WTC11 (cell line): ENCODE measurements around the gene GGACT. TPM values are rescaled to one million over a fixed set of nuclear protein-coding genes. Genes with fewer than 3 reads are reported as not detected.
A peak's percentile ranks its signal among the peaks of the same experiment; 100 is the strongest.

Source experiments
- ATAC-seq: fragments of 200-7000 bp; cut with Tn5 transposase; 2 replicates; pipeline ENCODE4 v1.10.0; 2021; ENCODE audit warnings: mild to moderate bottlenecking, moderate library complexity
- CTCF ChIA-PET: fragments of 300-600 bp; sonication (Branson Sonifier 250); formaldehyde crosslinking; loops from one replicate; lab custom pipeline; 2021; ENCODE audit warnings: antibody characterized with exemption; lab: Charles Lee
- POLR2A ChIA-PET: fragments of 350-600 bp; sonication (Branson Sonifier 250); formaldehyde crosslinking; loops from one replicate; lab custom pipeline; 2021; ENCODE audit warnings: antibody characterized with exemption; lab: Charles Lee
- DNase-seq: peaks from one replicate; pipeline ENCODE4 v3.0.0; 2021; ENCODE audit warnings: low spot score
- H3K27ac Mint-ChIP-seq: 2 replicates; pipeline ENCODE4 v1.8.0; 2021; ENCODE audit warnings: mixed read lengths
- H3K27me3 Mint-ChIP-seq: 2 replicates; pipeline ENCODE4 v1.8.0; 2021; ENCODE audit warnings: low read depth, mild to moderate bottlenecking, moderate library complexity, mixed read lengths
- H3K36me3 Mint-ChIP-seq: 2 replicates; pipeline ENCODE4 v1.8.0; 2021; ENCODE audit warnings: mixed read lengths
- H3K4me1 Mint-ChIP-seq: 2 replicates; pipeline ENCODE4 v1.8.0; 2022; ENCODE audit warnings: mixed read lengths
- H3K4me3 Mint-ChIP-seq: 2 replicates; pipeline ENCODE4 v1.8.0; 2021; ENCODE audit warnings: mild to moderate bottlenecking, moderate library complexity, mixed read lengths
- H3K9me3 Mint-ChIP-seq: 2 replicates; pipeline ENCODE4 v1.8.0; 2021; ENCODE audit warnings: mixed read lengths
- CBFB ChIP-seq: sonication (generic); formaldehyde crosslinking; IDR thresholded peaks from 2 replicates; pipeline ENCODE4 v1.8.1; 2022; ENCODE audit warnings: mild to moderate bottlenecking, low read depth, missing genetic modification reagents
- CREB1 ChIP-seq: sonication (generic); formaldehyde crosslinking; IDR thresholded peaks from 2 replicates; pipeline ENCODE4 v1.8.0; 2023; ENCODE audit warnings: mild to moderate bottlenecking, missing genetic modification reagents
- CTCF ChIP-seq: fragments of 200-600 bp; IDR thresholded peaks from 2 replicates; pipeline ENCODE4 v1.8.0; 2022; ENCODE audit warnings: antibody characterized with exemption
- ELF4 ChIP-seq: sonication (generic); formaldehyde crosslinking; IDR thresholded peaks from 2 replicates; pipeline ENCODE4 v1.8.1; 2022; ENCODE audit warnings: low read depth, mild to moderate bottlenecking, moderate library complexity, missing genetic modification reagents
- GABPB1 ChIP-seq: sonication (generic); formaldehyde crosslinking; IDR thresholded peaks from 2 replicates; pipeline ENCODE4 v1.8.1; 2023; ENCODE audit warnings: mild to moderate bottlenecking, missing genetic modification reagents
- GRHL2 ChIP-seq: fragments of 250-450 bp; sonication (Bioruptor Pico); IDR thresholded peaks from 2 replicates; pipeline ENCODE4 v1.8.0; 2022; ENCODE audit warnings: mild to moderate bottlenecking, moderate library complexity; ENCODE audit not compliant: insufficient replicate concordance, severe bottlenecking
- MXD4 ChIP-seq: fragments of 250-450 bp; sonication (Bioruptor Pico); IDR thresholded peaks from 2 replicates; pipeline ENCODE4 v1.8.0; 2021; ENCODE audit warnings: mild to moderate bottlenecking, moderate library complexity, borderline replicate concordance
- NFE2L1 ChIP-seq: sonication (generic); formaldehyde crosslinking; IDR thresholded peaks from 2 replicates; pipeline ENCODE4 v1.8.1; 2023; ENCODE audit warnings: missing genetic modification reagents
- NFYB ChIP-seq: sonication (generic); formaldehyde crosslinking; conservative IDR thresholded peaks from 2 replicates; pipeline ENCODE4 v1.8.0; 2022; ENCODE audit warnings: low read depth, missing genetic modification reagents
- NR3C1 ChIP-seq: sonication (generic); formaldehyde crosslinking; conservative IDR thresholded peaks from 2 replicates; pipeline ENCODE4 v1.8.1; 2023; ENCODE audit warnings: low read depth, mild to moderate bottlenecking, missing genetic modification reagents
- PREB ChIP-seq: sonication (generic); formaldehyde crosslinking; IDR thresholded peaks from 2 replicates; pipeline ENCODE4 v1.8.1; 2022; ENCODE audit warnings: mild to moderate bottlenecking, missing genetic modification reagents, moderate library complexity, borderline replicate concordance
- PRRX2 ChIP-seq: fragments of 250-450 bp; sonication (Bioruptor Pico); IDR thresholded peaks from 2 replicates; pipeline ENCODE4 v1.8.0; 2021; ENCODE audit warnings: mild to moderate bottlenecking
- SP1 ChIP-seq: sonication (generic); formaldehyde crosslinking; conservative IDR thresholded peaks from 2 replicates; pipeline ENCODE4 v1.8.1; 2022; ENCODE audit warnings: missing genetic modification reagents
- TCF7 ChIP-seq: sonication (generic); formaldehyde crosslinking; IDR thresholded peaks from 2 replicates; pipeline ENCODE4 v1.8.0; 2022; ENCODE audit warnings: mild to moderate bottlenecking, low read depth, missing genetic modification reagents, moderate library complexity
- TEAD1 ChIP-seq: sonication (generic); formaldehyde crosslinking; IDR thresholded peaks from 2 replicates; pipeline ENCODE4 v1.8.0; 2022; ENCODE audit warnings: mild to moderate bottlenecking, missing genetic modification reagents
- TEAD4 ChIP-seq: sonication (generic); formaldehyde crosslinking; IDR thresholded peaks from 2 replicates; pipeline ENCODE4 v1.8.0; 2022; ENCODE audit warnings: mild to moderate bottlenecking, missing genetic modification reagents
- USF1 ChIP-seq: sonication (generic); formaldehyde crosslinking; IDR thresholded peaks from 2 replicates; pipeline ENCODE4 v1.8.0; 2022; ENCODE audit warnings: mild to moderate bottlenecking, missing genetic modification reagents
- ZNF232 ChIP-seq: sonication (generic); formaldehyde crosslinking; IDR thresholded peaks from 2 replicates; pipeline ENCODE4 v1.8.0; 2022; ENCODE audit warnings: mild to moderate bottlenecking, missing genetic modification reagents
- ZNF416 ChIP-seq: fragments of 250-450 bp; sonication (Bioruptor Pico); IDR thresholded peaks from 2 replicates; pipeline ENCODE4 v1.9.0; 2021; ENCODE audit warnings: mild to moderate bottlenecking, inconsistent platforms
- ZNF423 ChIP-seq: fragments of 250-450 bp; sonication (Bioruptor Pico); IDR thresholded peaks from 2 replicates; pipeline ENCODE4 v2.1.2; 2022; ENCODE audit warnings: mild to moderate bottlenecking, moderate library complexity
- ZSCAN18 ChIP-seq: fragments of 250-450 bp; sonication (Bioruptor Pico); IDR thresholded peaks from 2 replicates; pipeline ENCODE4 v2.1.2; 2022; ENCODE audit warnings: mild to moderate bottlenecking, moderate library complexity
- total RNA-seq: library from RNA; stranded (reverse); gene quantifications from 3 replicates; pipeline ENCODE4 v1.2.3, GENCODE V29; 2021
- TF ChIP-seq, protein P1 (sequence below): fragments of 250-450 bp; sonication (Bioruptor Pico); IDR thresholded peaks from 2 replicates; pipeline ENCODE4 v1.9.0; 2021; ENCODE audit warnings: moderate library complexity, mild to moderate bottlenecking, inconsistent platforms, borderline replicate concordance
- TF ChIP-seq, protein P2 (sequence below): fragments of 250-450 bp; sonication (Bioruptor Pico); IDR thresholded peaks from 2 replicates; pipeline ENCODE4 v1.9.0; 2021; ENCODE audit warnings: mild to moderate bottlenecking
- TF ChIP-seq, protein P3 (sequence below): sonication (generic); formaldehyde crosslinking; IDR thresholded peaks from 2 replicates; pipeline ENCODE4 v1.8.1; 2022; ENCODE audit warnings: missing genetic modification reagents, borderline replicate concordance
- TF ChIP-seq, protein P4 (sequence below): sonication (generic); formaldehyde crosslinking; IDR thresholded peaks from 2 replicates; pipeline ENCODE4 v1.8.0; 2022; ENCODE audit warnings: missing genetic modification reagents

Gene GGACT
- total RNA-seq, 1 experiment from 2014 or later: 2.4 TPM

DNA sequence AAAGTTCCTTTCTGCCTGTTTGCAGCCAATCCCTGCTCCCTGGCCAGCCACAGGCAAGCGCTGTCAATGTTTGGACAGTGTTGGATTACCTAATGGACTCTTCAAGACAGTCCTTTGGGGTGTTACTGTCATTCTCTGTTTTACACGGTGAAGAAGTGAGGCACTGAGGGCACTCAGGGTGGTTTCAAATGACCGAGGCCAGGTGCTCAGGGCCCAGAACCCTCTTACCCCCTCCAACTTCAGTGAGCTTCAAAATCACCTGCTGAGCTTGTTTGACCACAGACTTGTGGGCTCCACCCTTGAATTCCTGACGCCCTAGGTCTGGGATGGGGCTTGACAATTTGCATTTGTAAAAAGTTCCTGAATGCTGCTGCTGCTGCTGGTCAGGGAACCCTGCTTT lies 97.9 kb downstream of the GGACT start:
- Mint-ChIP-seq H3K27ac (peak overlapping the region; percentile 99), H3K27me3 (no peaks in the 10 kb centered on the region), H3K4me1 (peaks cover 46% of the 10 kb centered on the region), H3K4me3 (peak overlapping the region; percentile 42), H3K9me3 (0 out of 2 replicates have a peak, but pooled peaks cover 8% of the 10 kb centered on the region), H3K36me3 (0 out of 2 replicates have a peak, but pooled peaks cover 13% of the 10 kb centered on the region)
- CTCF ChIA-PET: interaction anchor here (0.8 to 1.1 kb wide), 5 partner anchors 20 to 890 kb away, joined by 3 to 6 read pairs (median 5); no protein-coding TSS in a partner anchor
- DNase-seq: peak; percentile 63
- TF ChIP-seq TEAD1 (peak; percentile 40; the same call in 1 of the 2 replicates), ZNF232 (0 out of 2 replicates have a peak, but pooled peaks have one; percentile 35), CREB1 (no peak), ZNF423 (CRISPR knock-in tag) (peak; percentile 76; the same call in 1 of the 2 replicates), SP1 (CRISPR knock-in tag) (0 out of 2 replicates have a peak, but pooled peaks have one; percentile 19), CBFB (CRISPR knock-in tag) (peak; percentile 63; the same call in 1 of the 2 replicates)
- TF ChIP-seq, protein P1, sequence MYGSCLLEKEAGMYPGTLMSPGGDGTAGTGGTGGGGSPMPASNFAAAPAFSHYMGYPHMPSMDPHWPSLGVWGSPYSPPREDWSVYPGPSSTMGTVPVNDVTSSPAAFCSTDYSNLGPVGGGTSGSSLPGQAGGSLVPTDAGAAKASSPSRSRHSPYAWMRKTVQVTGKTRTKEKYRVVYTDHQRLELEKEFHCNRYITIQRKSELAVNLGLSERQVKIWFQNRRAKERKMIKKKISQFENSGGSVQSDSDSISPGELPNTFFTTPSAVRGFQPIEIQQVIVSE: no peak
- peak; percentile 96 for ATAC-seq
- POLR2A ChIA-PET: no interaction called here

- Mint-ChIP-seq H3K27me3 (no peaks in the 10 kb centered on the region), H3K9me3 (no peaks in the 10 kb centered on the region), H3K4me1 (peaks cover 59% of the 10 kb centered on the region), H3K4me3 (no peak overlapping the region), H3K27ac (no peak overlapping the region), H3K36me3 (0 out of 2 replicates have a peak, but pooled peaks cover 2% of the 10 kb centered on the region)
- ATAC-seq: no peak
- TF ChIP-seq, protein P2, sequence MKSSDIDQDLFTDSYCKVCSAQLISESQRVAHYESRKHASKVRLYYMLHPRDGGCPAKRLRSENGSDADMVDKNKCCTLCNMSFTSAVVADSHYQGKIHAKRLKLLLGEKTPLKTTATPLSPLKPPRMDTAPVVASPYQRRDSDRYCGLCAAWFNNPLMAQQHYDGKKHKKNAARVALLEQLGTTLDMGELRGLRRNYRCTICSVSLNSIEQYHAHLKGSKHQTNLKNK (CRISPR knock-in tag): no peak
- TF ChIP-seq NR3C1 (CRISPR knock-in tag): no peak
- TF ChIP-seq, protein P3, sequence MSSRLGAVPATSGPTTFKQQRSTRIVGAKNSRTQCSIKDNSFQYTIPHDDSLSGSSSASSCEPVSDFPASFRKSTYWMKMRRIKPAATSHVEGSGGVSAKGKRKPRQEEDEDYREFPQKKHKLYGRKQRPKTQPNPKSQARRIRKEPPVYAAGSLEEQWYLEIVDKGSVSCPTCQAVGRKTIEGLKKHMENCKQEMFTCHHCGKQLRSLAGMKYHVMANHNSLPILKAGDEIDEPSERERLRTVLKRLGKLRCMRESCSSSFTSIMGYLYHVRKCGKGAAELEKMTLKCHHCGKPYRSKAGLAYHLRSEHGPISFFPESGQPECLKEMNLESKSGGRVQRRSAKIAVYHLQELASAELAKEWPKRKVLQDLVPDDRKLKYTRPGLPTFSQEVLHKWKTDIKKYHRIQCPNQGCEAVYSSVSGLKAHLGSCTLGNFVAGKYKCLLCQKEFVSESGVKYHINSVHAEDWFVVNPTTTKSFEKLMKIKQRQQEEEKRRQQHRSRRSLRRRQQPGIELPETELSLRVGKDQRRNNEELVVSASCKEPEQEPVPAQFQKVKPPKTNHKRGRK (CRISPR knock-in tag): no peak
- no peak for TF ChIP-seq SP1 (CRISPR knock-in tag)
- no peak for TF ChIP-seq MXD4 (CRISPR knock-in tag)
- TF ChIP-seq, protein P4, sequence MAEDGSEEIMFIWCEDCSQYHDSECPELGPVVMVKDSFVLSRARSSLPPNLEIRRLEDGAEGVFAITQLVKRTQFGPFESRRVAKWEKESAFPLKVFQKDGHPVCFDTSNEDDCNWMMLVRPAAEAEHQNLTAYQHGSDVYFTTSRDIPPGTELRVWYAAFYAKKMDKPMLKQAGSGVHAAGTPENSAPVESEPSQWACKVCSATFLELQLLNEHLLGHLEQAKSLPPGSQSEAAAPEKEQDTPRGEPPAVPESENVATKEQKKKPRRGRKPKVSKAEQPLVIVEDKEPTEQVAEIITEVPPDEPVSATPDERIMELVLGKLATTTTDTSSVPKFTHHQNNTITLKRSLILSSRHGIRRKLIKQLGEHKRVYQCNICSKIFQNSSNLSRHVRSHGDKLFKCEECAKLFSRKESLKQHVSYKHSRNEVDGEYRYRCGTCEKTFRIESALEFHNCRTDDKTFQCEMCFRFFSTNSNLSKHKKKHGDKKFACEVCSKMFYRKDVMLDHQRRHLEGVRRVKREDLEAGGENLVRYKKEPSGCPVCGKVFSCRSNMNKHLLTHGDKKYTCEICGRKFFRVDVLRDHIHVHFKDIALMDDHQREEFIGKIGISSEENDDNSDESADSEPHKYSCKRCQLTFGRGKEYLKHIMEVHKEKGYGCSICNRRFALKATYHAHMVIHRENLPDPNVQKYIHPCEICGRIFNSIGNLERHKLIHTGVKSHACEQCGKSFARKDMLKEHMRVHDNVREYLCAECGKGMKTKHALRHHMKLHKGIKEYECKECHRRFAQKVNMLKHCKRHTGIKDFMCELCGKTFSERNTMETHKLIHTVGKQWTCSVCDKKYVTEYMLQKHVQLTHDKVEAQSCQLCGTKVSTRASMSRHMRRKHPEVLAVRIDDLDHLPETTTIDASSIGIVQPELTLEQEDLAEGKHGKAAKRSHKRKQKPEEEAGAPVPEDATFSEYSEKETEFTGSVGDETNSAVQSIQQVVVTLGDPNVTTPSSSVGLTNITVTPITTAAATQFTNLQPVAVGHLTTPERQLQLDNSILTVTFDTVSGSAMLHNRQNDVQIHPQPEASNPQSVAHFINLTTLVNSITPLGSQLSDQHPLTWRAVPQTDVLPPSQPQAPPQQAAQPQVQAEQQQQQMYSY (CRISPR knock-in tag): no peak
- TF ChIP-seq TCF7: no peak
- TF ChIP-seq ELF4 (CRISPR knock-in tag): no peak
- TF ChIP-seq GRHL2 (CRISPR knock-in tag): no peak
- no peak for TF ChIP-seq PRRX2 (CRISPR knock-in tag)
- no peak for TF ChIP-seq GABPB1 (CRISPR knock-in tag)
- TF ChIP-seq ZSCAN18 (CRISPR knock-in tag): no peak
- no peak for TF ChIP-seq PREB (CRISPR knock-in tag)
- no peak for TF ChIP-seq USF1 (CRISPR knock-in tag)
- no peak for TF ChIP-seq ZNF416 (CRISPR knock-in tag)
- no peak for TF ChIP-seq TEAD4
- no peak for TF ChIP-seq NFE2L1 (CRISPR knock-in tag)
- TF ChIP-seq CTCF: no peak
- TF ChIP-seq NFYB: no peak
- POLR2A ChIA-PET: no interaction called here
- CTCF ChIA-PET: interaction anchor here (0.6 kb wide), 1 partner anchor 30 kb away, joined by 3 read pairs; no protein-coding TSS in a partner anchor
- no peak for DNase-seq
Observed at GRCh38 chr13:100485265-100485664, 103.3 kb downstream of the GGACT start.
